Stomach (tissue), 4 donors: ENCODE measurements around the gene PITRM1.

Experiments
- EP300 ChIP-seq: sonication (generic); formaldehyde crosslinking; IDR thresholded peaks from one replicate; pipeline ENCODE4 v1.6.1; 2017; ENCODE audit warnings: antibody characterized with exemption
- POLR2A ChIP-seq, 4 donors: fragments of 450-650 bp; IDR thresholded peaks; one replicate each; pipeline ENCODE4 v1.6.1; 2016; ENCODE audit warnings: antibody characterized with exemption in 4 of 4, control low read depth in 2 of 4, mild to moderate bottlenecking in 1 of 4, moderate library complexity in 1 of 4
- POLR2AphosphoS5 ChIP-seq, 3 donors: sonication (generic); formaldehyde crosslinking; IDR thresholded peaks; one replicate each; pipeline ENCODE4 v1.6.1; 2016; ENCODE audit warnings: antibody characterized with exemption in 3 of 3
- TF ChIP-seq, protein P1 (sequence below), 7 experiments: fragments of 450-650 bp in 4 of 7; fragments of 200-600 bp in 3 of 7; sonication (generic) in 3 of 7; IDR thresholded peaks; one replicate each; pipeline ENCODE4 v1.5.1; 2016 to 2019; ENCODE audit warnings: antibody characterized with exemption in 7 of 7, control low read depth in 2 of 7, mild to moderate bottlenecking in 1 of 7

DNA sequence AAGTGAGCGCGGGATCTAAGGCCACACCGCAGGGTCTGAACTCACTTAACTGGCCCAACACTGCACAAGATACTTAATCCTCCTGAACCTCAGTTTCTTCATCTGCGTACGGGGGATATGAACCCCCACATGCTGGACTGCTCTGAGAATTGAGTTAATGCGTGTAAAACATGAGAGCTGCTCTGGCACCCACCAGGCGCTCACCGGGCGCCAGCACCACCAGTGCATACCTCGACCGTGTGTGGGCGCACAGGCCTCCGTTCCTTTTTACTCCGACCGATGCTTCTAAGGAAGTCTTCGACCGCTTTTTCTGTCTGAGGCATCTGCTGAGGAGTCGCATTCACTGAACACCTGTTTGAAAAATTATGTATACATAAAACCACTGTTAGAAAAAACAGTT, 27.2 kb downstream of the PITRM1 start:
- TF ChIP-seq, protein P1, sequence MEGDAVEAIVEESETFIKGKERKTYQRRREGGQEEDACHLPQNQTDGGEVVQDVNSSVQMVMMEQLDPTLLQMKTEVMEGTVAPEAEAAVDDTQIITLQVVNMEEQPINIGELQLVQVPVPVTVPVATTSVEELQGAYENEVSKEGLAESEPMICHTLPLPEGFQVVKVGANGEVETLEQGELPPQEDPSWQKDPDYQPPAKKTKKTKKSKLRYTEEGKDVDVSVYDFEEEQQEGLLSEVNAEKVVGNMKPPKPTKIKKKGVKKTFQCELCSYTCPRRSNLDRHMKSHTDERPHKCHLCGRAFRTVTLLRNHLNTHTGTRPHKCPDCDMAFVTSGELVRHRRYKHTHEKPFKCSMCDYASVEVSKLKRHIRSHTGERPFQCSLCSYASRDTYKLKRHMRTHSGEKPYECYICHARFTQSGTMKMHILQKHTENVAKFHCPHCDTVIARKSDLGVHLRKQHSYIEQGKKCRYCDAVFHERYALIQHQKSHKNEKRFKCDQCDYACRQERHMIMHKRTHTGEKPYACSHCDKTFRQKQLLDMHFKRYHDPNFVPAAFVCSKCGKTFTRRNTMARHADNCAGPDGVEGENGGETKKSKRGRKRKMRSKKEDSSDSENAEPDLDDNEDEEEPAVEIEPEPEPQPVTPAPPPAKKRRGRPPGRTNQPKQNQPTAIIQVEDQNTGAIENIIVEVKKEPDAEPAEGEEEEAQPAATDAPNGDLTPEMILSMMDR (IDR thresholded peaks at IDR 0.05) = no peak
- no peak for TF ChIP-seq EP300
- no peak for TF ChIP-seq POLR2A (IDR thresholded peaks at IDR 0.05)
- no peak for TF ChIP-seq POLR2AphosphoS5 (IDR thresholded peaks at IDR 0.05)
